Smooth muscle cell (in vitro differentiated cells): ENCODE measurements around the gene PPFIBP2. TPM values are rescaled to one million over a fixed set of nuclear protein-coding genes. Genes with fewer than 3 reads are reported as not detected.

Experiments used
- DNase-seq: peaks from one replicate; lab custom pipeline; 2025; ENCODE audit not compliant: unreplicated experiment; lab: John Stamatoyannopoulos, UW
- H2AFZ ChIP-seq: fragments of 200-600 bp; sonication (generic); 2 replicates; pipeline ENCODE4 v1.6.0; 2016; ENCODE audit warnings: antibody characterized with exemption, low read depth, mild to moderate bottlenecking
- H3F3A ChIP-seq: fragments of 200-600 bp; sonication (generic); 2 replicates; pipeline ENCODE4 v1.6.0; 2017; ENCODE audit warnings: antibody characterized with exemption, low read depth
- H3K27ac ChIP-seq: fragments of 200-600 bp; sonication (generic); 2 replicates; pipeline ENCODE4 v1.5.1; 2016; ENCODE audit warnings: low read depth, mild to moderate bottlenecking
- H3K27me3 ChIP-seq: fragments of 200-600 bp; sonication (generic); 2 replicates; pipeline ENCODE4 v1.6.1; 2016; ENCODE audit warnings: low read depth, mild to moderate bottlenecking
- H3K36me3 ChIP-seq: fragments of 200-600 bp; sonication (generic); 2 replicates; pipeline ENCODE4 v1.5.1; 2016; ENCODE audit warnings: low read depth
- H3K4me1 ChIP-seq: fragments of 200-600 bp; sonication (generic); 2 replicates; pipeline ENCODE4 v1.5.1; 2016; ENCODE audit warnings: low read depth
- H3K4me2 ChIP-seq: fragments of 200-600 bp; sonication (generic); 2 replicates; pipeline ENCODE4 v1.6.0; 2016; ENCODE audit warnings: mild to moderate bottlenecking
- H3K4me3 ChIP-seq: fragments of 200-600 bp; sonication (generic); 2 replicates; pipeline ENCODE4 v1.5.1; 2016; ENCODE audit warnings: mild to moderate bottlenecking
- H3K79me2 ChIP-seq: fragments of 200-600 bp; sonication (generic); 2 replicates; pipeline ENCODE4 v1.6.0; 2016; ENCODE audit warnings: low read depth, mild to moderate bottlenecking
- H3K9ac ChIP-seq: fragments of 200-600 bp; sonication (generic); 2 replicates; pipeline ENCODE4 v1.6.0; 2016; ENCODE audit warnings: low read depth
- H3K9me3 ChIP-seq: fragments of 200-600 bp; sonication (generic); replicated peaks from 2 replicates; pipeline ENCODE4 v1.5.1; 2016; ENCODE audit warnings: low read depth
- H4K20me1 ChIP-seq: fragments of 200-600 bp; sonication (generic); 2 replicates; pipeline ENCODE4 v1.6.0; 2016; ENCODE audit warnings: low read depth
- WGBS: methylation state at CpG from one replicate; pipeline ENCODE4 v1.1.7; 2016; ENCODE audit warnings: low lambda C conversion rate; 5-methylcytosine and 5-hydroxymethylcytosine counted together
- polyA plus RNA-seq: library from polyadenylated mRNA; unstranded; fragments of >200 nt; fragmentation: Nextera tagmentation; extraction: Ambion mirVana; gene quantifications from 2 replicates; pipeline ENCODE4 v1.2.1, GENCODE V29; 2016
- total RNA-seq: library from RNA; depleted of rRNA; stranded (reverse); fragments of >200 nt; gene quantifications from 2 replicates; pipeline ENCODE4 v1.2.3, GENCODE V29; 2014
- TF ChIP-seq, protein P1 (sequence below): fragments of 200-600 bp; sonication (generic); IDR thresholded peaks from 2 replicates; pipeline ENCODE4 v1.5.1; 2017; ENCODE audit warnings: borderline replicate concordance, mild to moderate bottlenecking, antibody characterized with exemption; ENCODE audit not compliant: insufficient read depth, poor library complexity, severe bottlenecking

The PPFIBP2 gene
- total and polyA plus RNA-seq, 2 experiments from 2014 or later = 9.8 to 20.2 TPM

GRCh38 chr11:7564803-7565202 lies 51.0 kb downstream of the PPFIBP2 start:
- H3K4me2 ChIP-seq = no peak overlapping the region
- H3K4me3 ChIP-seq = no peak overlapping the region
- 80% methylated on average over 2 of the region's 2 CpGs for WGBS
- H2AFZ ChIP-seq = no peak overlapping the region
- TF ChIP-seq, protein P1, sequence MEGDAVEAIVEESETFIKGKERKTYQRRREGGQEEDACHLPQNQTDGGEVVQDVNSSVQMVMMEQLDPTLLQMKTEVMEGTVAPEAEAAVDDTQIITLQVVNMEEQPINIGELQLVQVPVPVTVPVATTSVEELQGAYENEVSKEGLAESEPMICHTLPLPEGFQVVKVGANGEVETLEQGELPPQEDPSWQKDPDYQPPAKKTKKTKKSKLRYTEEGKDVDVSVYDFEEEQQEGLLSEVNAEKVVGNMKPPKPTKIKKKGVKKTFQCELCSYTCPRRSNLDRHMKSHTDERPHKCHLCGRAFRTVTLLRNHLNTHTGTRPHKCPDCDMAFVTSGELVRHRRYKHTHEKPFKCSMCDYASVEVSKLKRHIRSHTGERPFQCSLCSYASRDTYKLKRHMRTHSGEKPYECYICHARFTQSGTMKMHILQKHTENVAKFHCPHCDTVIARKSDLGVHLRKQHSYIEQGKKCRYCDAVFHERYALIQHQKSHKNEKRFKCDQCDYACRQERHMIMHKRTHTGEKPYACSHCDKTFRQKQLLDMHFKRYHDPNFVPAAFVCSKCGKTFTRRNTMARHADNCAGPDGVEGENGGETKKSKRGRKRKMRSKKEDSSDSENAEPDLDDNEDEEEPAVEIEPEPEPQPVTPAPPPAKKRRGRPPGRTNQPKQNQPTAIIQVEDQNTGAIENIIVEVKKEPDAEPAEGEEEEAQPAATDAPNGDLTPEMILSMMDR = no peak
- H3K79me2 ChIP-seq = no peaks in the 10 kb centered on the region
- H3K4me1 ChIP-seq = peaks cover 7% of the 10 kb centered on the region
- no peaks in the 10 kb centered on the region for H3K36me3 ChIP-seq
- H3F3A ChIP-seq = no peaks in the 10 kb centered on the region
- DNase-seq = no peak
- H3K27ac ChIP-seq = no peak overlapping the region
- no peaks in the 10 kb centered on the region for H4K20me1 ChIP-seq
- H3K9me3 ChIP-seq = no peaks in the 10 kb centered on the region
- no peaks in the 10 kb centered on the region for H3K27me3 ChIP-seq
- H3K9ac ChIP-seq = no peak overlapping the region

DNA sequence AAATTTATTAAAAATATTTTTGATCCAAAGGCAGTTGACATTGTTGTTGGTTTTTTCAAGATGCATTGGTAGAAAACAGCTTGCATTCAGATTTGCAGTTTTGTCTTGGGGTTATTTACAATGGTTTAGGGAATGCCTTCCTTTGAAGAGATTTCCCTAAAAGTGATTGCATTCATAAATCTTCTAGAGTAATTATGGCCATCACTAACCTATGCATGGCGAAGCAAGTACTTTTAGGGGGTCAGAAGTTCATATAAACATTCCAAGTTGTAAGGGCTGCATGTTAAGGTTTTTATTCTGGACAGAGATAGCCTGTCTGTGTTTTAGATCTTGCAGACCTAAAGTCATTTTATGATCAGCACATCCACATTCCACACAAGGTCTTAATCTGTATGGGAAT lies 53.5 kb downstream of the PPFIBP2 start:
- Histone ChIP-seq H3F3A (no peaks in the 10 kb centered on the region), H3K36me3 (no peaks in the 10 kb centered on the region), H3K4me2 (no peak overlapping the region), H3K27ac (no peak overlapping the region), H3K27me3 (no peaks in the 10 kb centered on the region), H3K4me1 (peaks cover 6% of the 10 kb centered on the region), H2AFZ (no peak overlapping the region), H3K79me2 (no peaks in the 10 kb centered on the region), H4K20me1 (no peaks in the 10 kb centered on the region), H3K9ac (no peak overlapping the region), H3K9me3 (no peaks in the 10 kb centered on the region), H3K4me3 (no peak overlapping the region)
- TF ChIP-seq, protein P1 = no peak
- WGBS = 84% methylated on average over 1 of the region's 1 CpG
- DNase-seq = no peak

GRCh38 chr11:7569044-7569443 lies 55.2 kb downstream of the PPFIBP2 start:
- H3K4me2 ChIP-seq = no peak overlapping the region
- no peaks in the 10 kb centered on the region for H3F3A ChIP-seq
- H3K79me2 ChIP-seq = no peaks in the 10 kb centered on the region
- TF ChIP-seq, protein P1 = no peak
- H4K20me1 ChIP-seq = no peaks in the 10 kb centered on the region
- no peaks in the 10 kb centered on the region for H3K27me3 ChIP-seq
- H3K27ac ChIP-seq = no peak overlapping the region
- peaks cover 16% of the 10 kb centered on the region for H3K4me1 ChIP-seq
- no peak overlapping the region for H2AFZ ChIP-seq
- no peaks in the 10 kb centered on the region for H3K36me3 ChIP-seq
- no peaks in the 10 kb centered on the region for H3K9me3 ChIP-seq
- no peak overlapping the region for H3K4me3 ChIP-seq
- no peak for DNase-seq
- no peak overlapping the region for H3K9ac ChIP-seq
- 96% methylated on average over 1 of the region's 1 CpG for WGBS

GRCh38 chr11:7570241-7570640 lies 56.4 kb downstream of the PPFIBP2 start:
- H3K4me2 ChIP-seq = no peak overlapping the region
- peaks cover 27% of the 10 kb centered on the region for H3K4me1 ChIP-seq
- no peaks in the 10 kb centered on the region for H3K36me3 ChIP-seq
- H3K79me2 ChIP-seq = no peaks in the 10 kb centered on the region
- 86% methylated on average over 2 of the region's 2 CpGs for WGBS
- H3K9me3 ChIP-seq = no peaks in the 10 kb centered on the region
- H3K4me3 ChIP-seq = no peak overlapping the region
- no peaks in the 10 kb centered on the region for H3K27me3 ChIP-seq
- TF ChIP-seq, protein P1 = no peak
- no peaks in the 10 kb centered on the region for H3F3A ChIP-seq
- H3K27ac ChIP-seq = no peak overlapping the region
- no peak overlapping the region for H2AFZ ChIP-seq
- no peak overlapping the region for H3K9ac ChIP-seq
- DNase-seq = no peak
- H4K20me1 ChIP-seq = no peaks in the 10 kb centered on the region
